ENCODE data around the gene SPG21.
A peak's percentile ranks its signal among the peaks of the same experiment; 100 is the strongest.

The SPG21 gene

DNA sequence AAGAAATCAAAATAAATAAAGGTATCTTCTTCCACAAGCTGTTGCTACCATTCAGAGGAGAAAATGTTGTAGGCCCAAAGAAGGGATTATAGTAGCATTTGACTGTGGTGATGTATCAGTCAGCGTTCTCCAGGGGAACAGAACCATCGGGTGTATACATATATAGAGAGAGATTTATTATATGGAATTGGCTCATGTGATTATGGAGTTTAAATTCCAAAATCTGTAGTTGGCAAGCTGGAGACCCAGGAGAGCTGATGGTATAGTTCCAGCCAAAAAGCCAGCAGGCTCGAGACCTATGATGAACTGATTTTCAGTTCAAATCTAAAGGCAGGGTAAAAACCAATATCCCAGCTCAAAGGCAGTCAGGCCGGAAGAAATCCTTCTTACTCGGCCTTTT is 7.4 kb upstream of the SPG21 start:
- TF ChIP-seq CTCF (conservative IDR thresholded peaks at IDR 0.05; ENCODE audit: low read length) (no peak), EZH2phosphoT487 (IDR thresholded peaks at IDR 0.05; ENCODE audit: borderline replicate concordance) (no peak)
- no peaks in the 10 kb centered on the region for H4K20me1 ChIP-seq (ENCODE audit: insufficient read depth, low read length, poor library complexity, severe bottlenecking)
- H3K9me2 ChIP-seq (replicated peaks; ENCODE audit: low read depth, low read length) = no peaks in the 10 kb centered on the region

GRCh38 chr15:64993290-64993689 is 3.6 kb upstream of the SPG21 start:
- no peak overlapping the region for H3K4me3 ChIP-seq (ENCODE audit: low read length, poor library complexity, severe bottlenecking)
- H3K27me3 ChIP-seq (ENCODE audit: insufficient read depth, low read length, poor library complexity, severe bottlenecking) = no peaks in the 10 kb centered on the region
- peak overlapping the region; percentile 38; the same call in 1 of the 2 replicates for H2AFZ ChIP-seq (ENCODE audit: low read length)
- H3K79me2 ChIP-seq (ENCODE audit: insufficient read depth, low read length) = peaks cover 13% of the 10 kb centered on the region
- H3K4me2 ChIP-seq (ENCODE audit: low read depth, low read length, poor library complexity, severe bottlenecking) = no peak overlapping the region
- TF ChIP-seq CTCF (conservative IDR thresholded peaks at IDR 0.05; ENCODE audit: low read length) (no peak), EZH2phosphoT487 (IDR thresholded peaks at IDR 0.05; ENCODE audit: borderline replicate concordance) (no peak)
- no peak overlapping the region for H3K9ac ChIP-seq (ENCODE audit: low read depth, low read length, poor library complexity, severe bottlenecking)
- H3K4me1 ChIP-seq (ENCODE audit: insufficient read depth, low read length, poor library complexity, severe bottlenecking) = peaks cover 9% of the 10 kb centered on the region
- H3K9me3 ChIP-seq (ENCODE audit: insufficient read depth, low read depth, low read length) = no peaks in the 10 kb centered on the region
- no peaks in the 10 kb centered on the region for H3K36me3 ChIP-seq (ENCODE audit: insufficient read depth, low read length)
- no peaks in the 10 kb centered on the region for H3K9me2 ChIP-seq (replicated peaks; ENCODE audit: low read depth, low read length)
- H4K20me1 ChIP-seq (ENCODE audit: insufficient read depth, low read length, poor library complexity, severe bottlenecking) = peaks cover 2% of the 10 kb centered on the region
- H3F3A ChIP-seq (ENCODE audit: low read depth) = no peaks in the 10 kb centered on the region

More for the DNA sequence above, 7.4 kb upstream of the SPG21 start:
- no peaks in the 10 kb centered on the region for H3K9me3 ChIP-seq (ENCODE audit: insufficient read depth, low read depth, low read length)
- no peaks in the 10 kb centered on the region for H3F3A ChIP-seq (ENCODE audit: low read depth)
- no peak overlapping the region for H3K4me3 ChIP-seq (ENCODE audit: low read length, poor library complexity, severe bottlenecking)
- H2AFZ ChIP-seq (ENCODE audit: low read length) = no peak overlapping the region
- H3K4me1 ChIP-seq (ENCODE audit: insufficient read depth, low read length, poor library complexity, severe bottlenecking) = no peaks in the 10 kb centered on the region
- H3K27me3 ChIP-seq (ENCODE audit: insufficient read depth, low read length, poor library complexity, severe bottlenecking) = no peaks in the 10 kb centered on the region
- no peaks in the 10 kb centered on the region for H3K36me3 ChIP-seq (ENCODE audit: insufficient read depth, low read length)
- no peak overlapping the region for H3K9ac ChIP-seq (ENCODE audit: low read depth, low read length, poor library complexity, severe bottlenecking)
- H3K79me2 ChIP-seq (ENCODE audit: insufficient read depth, low read length) = no peaks in the 10 kb centered on the region
- H3K4me2 ChIP-seq (ENCODE audit: low read depth, low read length, poor library complexity, severe bottlenecking) = no peak overlapping the region

- no peaks in the 10 kb centered on the region for H3K27me3 ChIP-seq (ENCODE audit: insufficient read depth, low read length, poor library complexity, severe bottlenecking)
These were observed 1.9 kb upstream of the SPG21 start for GRCh38 chr15:64991536-64992135.

More at GRCh38 chr15:64991536-64992135, 1.9 kb upstream of the SPG21 start:
- H2AFZ ChIP-seq (ENCODE audit: low read length) = peak overlapping the region; percentile 42; the same call in 1 of the 2 replicates
- H3K4me2 ChIP-seq (ENCODE audit: low read depth, low read length, poor library complexity, severe bottlenecking) = no peak overlapping the region
- H3K9me2 ChIP-seq (replicated peaks; ENCODE audit: low read depth, low read length) = no peaks in the 10 kb centered on the region
- H3K4me1 ChIP-seq (ENCODE audit: insufficient read depth, low read length, poor library complexity, severe bottlenecking) = peaks cover 23% of the 10 kb centered on the region
- H3K79me2 ChIP-seq (ENCODE audit: insufficient read depth, low read length) = peaks cover 17% of the 10 kb centered on the region
- no peak overlapping the region for H3K9ac ChIP-seq (ENCODE audit: low read depth, low read length, poor library complexity, severe bottlenecking)
- no peaks in the 10 kb centered on the region for H3K9me3 ChIP-seq (ENCODE audit: insufficient read depth, low read depth, low read length)
- no peaks in the 10 kb centered on the region for H3K36me3 ChIP-seq (ENCODE audit: insufficient read depth, low read length)
- TF ChIP-seq CTCF (conservative IDR thresholded peaks at IDR 0.05; ENCODE audit: low read length) = no peak
- TF ChIP-seq EZH2phosphoT487 (IDR thresholded peaks at IDR 0.05; ENCODE audit: borderline replicate concordance) = no peak
- no peaks in the 10 kb centered on the region; the same call in 1 of the 2 replicates for H3F3A ChIP-seq (ENCODE audit: low read depth)
- no peak overlapping the region for H3K4me3 ChIP-seq (ENCODE audit: low read length, poor library complexity, severe bottlenecking)
- H4K20me1 ChIP-seq (ENCODE audit: insufficient read depth, low read length, poor library complexity, severe bottlenecking) = peaks cover 7% of the 10 kb centered on the region
